NOMO-1 treated with DMSO at 0.1 percent for 48 hours (cell line): ENCODE data around the gene DPYSL5.

Experiments used
- DNase-seq: peaks from one replicate; lab custom pipeline; 2025; ENCODE audit not compliant: unreplicated experiment; lab: John Stamatoyannopoulos, UW

DPYSL5 gene

GRCh38 chr2:26925100-26925791 is 77.3 kb downstream of the DPYSL5 start:
- DNase-seq: no peak

DNA sequence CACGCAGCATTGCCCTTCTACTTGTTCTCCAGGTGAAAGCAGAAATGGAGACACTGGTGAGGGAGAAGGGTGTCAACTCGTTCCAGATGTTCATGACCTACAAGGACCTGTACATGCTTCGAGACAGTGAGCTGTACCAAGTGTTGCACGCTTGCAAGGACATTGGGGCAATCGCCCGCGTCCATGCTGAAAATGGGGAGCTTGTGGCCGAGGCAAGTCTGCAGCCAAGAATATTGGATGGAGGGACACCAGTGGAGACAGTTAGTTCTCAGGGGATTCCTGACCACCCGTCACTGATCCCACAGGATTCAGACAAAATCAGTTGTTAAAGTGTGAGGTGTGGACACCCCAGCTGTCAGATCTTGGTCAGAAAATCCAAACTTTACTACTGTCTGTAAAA is 79.3 kb downstream of the DPYSL5 start:
- no peak for DNase-seq

DNA sequence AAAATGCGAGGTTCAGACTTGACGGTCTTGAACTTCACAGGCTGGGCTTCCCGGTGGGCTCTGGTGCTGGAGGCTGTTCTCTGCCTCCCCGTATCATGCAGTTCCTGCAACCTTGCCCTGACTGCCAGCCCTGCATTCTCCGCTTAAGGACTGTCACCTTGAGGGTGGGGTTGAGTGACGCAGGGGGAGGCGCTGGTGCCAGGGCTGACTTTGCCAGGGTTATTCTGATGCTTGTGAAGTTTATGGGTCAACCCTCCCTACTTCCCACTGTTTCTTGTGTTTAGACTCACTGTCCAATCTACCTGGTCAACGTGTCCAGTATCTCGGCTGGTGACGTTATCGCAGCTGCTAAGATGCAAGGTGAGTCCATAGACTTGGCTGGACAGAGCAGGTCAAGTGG is 85.0 kb downstream of the DPYSL5 start:
- no peak for DNase-seq

DNA sequence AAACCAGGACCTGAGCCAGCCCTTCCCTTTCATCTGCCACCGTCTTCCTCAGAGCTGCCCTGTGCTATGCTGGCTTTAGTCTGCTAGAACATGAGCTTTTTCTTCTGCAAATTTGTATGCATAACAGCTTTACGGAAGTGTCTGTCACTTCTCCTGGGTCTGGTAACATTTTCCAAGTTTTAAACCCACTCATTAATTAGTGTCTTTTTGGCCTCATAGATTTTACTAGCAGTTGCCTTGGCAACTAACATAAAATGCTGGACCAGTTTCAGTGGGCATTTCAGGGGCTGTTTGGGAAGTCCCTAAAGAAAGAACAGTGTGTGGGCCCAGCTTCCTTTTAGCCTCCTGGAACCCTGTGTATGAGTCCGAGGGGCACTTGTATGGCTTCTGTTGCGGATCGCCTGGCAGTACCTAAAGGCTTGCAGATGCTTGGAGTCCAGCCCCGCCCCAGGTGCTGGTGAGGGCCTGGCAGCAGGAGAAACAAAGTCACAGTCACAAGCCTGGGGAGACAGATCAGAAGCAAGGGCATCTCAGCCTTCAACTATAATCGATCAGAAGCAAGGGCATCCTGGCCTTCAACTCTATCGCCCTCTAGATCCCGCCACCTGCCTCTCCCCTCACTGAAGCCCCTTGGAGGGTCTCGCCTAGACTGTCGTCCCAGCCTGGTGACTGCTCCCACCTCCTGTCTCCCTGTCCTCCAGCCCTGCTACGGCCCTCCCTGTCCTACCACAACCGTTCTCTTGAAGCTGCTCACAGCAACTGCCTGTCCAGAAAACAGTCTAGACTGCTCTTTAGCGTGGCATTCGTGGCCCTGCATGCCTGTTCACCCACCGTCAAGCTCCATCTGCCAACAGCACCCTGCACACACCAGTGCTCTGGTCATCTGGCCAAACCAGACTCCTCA is 85.8 kb downstream of the DPYSL5 start:
- no peak for DNase-seq

- no peak for DNase-seq
Observed at GRCh38 chr2:26934335-26934724, 86.4 kb downstream of the DPYSL5 start.

DNA sequence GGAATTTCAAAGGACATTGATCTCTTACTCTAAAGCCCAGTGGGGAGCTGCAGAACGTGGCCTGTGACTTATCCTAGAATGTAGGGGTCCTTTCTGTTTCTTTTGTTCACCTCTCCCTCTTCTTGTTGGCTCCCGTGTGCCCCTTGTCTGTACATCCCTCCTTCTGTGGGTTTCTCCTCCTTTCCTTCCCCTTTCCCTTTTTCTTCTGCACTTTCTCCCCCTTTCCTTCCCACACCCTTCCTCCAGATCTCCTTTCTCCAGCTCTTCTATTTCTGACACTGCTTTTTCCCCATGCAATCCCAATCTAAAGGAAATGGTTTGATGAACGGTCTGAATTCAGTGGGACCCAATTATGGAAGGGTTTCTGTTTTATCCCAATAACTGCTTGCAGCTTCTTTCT is 87.1 kb downstream of the DPYSL5 start:
- no peak for DNase-seq

DNA sequence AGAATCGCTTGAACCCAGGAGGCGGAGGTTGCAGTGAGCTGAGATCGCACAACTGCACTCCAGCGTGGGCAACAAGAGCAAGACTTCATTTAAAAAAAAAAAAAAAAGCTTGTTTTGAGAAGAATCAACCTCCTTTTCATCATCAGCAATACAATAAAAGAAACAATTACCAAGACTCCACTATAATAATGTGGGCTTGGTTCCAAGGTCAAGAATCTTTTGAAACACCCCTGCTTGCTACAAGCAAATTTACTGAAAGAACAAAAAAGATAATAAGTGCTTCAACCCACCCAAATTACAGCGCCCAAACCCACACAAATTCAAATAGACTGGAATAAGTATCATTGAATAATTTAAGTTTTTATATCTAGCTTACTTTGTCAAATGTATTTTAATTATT is 88.9 kb downstream of the DPYSL5 start:
- no peak for DNase-seq

GRCh38 chr2:26938399-26939118 is 90.6 kb downstream of the DPYSL5 start:
- no peak for DNase-seq

GRCh38 chr2:26940001-26940400 is 92.1 kb downstream of the DPYSL5 start:
- no peak for DNase-seq

DNA sequence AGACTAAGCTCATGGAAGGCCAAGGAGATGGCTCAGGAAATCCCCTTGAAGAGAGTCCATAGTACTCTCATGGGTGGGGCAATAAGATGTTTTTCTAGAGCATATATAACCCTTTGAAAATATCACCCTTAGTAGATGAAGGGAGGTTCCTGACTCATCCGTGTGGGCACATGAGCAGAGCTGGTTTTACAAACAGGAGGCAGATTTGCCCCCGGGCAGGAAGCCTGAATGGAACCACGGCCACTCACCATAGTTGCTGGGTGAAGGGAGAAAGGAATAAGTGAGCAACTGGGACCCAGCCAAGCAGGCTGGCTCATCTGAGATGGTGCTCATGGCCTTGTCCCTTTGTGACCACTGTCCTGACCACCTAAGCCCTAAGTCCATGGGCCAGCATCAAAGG is 93.6 kb downstream of the DPYSL5 start:
- no peak for DNase-seq

DNA sequence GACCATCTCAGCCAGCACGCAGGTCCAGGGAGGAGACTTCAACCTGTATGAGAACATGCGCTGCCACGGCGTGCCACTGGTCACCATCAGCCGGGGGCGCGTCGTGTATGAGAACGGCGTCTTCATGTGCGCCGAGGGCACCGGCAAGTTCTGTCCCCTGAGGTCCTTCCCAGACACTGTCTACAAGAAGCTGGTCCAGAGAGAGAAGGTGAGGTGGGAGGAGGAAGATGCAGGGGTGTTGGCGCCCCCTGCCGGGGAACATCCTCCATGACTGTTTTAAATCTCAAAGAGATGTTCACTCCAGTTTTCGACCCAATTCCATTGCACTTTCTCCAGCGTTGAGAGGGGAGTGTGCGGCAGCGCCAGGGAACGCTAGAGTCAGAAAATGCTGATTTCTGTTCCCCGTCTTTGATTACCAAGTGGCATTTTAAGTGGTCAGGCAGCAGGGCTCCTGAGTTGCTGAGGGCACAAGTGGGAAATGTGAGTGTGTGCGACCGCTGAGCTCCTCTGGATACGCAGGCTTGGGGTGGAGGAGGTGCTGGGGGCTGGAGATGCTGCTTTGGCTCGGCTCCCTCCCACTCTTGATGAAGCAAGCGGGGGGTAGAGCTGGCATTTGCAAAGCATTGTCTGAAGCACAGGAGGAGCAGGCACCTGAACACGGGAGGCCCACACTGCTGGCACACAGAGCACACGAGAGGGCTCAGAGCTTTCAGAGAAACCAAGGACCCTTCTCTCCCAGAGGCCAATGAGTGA is 94.8 kb downstream of the DPYSL5 start:
- peak; percentile 44 for DNase-seq

GRCh38 chr2:26945991-26946750 is 98.2 kb downstream of the DPYSL5 start:
- DNase-seq: no peak

- DNase-seq: no peak
Observed at GRCh38 chr2:26946841-26947784, 99.2 kb downstream of the DPYSL5 start.

- DNase-seq: no peak
Observed at GRCh38 chr2:26948800-26949199, 100.9 kb downstream of the DPYSL5 start.

GRCh38 chr2:26950246-26950645 is 102.3 kb downstream of the DPYSL5 start:
- DNase-seq: no peak

DNA sequence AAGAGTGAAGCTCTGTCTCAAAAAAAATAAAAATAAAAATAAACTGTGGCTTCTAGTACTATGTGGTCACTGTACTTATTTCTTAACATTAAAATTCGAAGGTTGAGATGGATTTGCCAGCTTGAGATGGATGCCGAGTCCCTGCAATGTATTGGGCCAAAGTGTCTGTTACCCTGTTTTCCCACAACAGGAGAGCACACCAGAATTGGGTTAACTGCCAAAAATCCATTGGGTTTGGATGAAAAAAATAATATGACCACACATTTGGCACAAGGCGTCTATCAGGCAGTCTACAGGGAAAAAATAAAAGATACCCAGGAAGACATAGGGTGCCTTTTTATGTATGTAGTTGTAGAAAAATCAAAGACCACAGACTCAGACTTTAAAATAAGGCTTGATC is 103.3 kb downstream of the DPYSL5 start:
- DNase-seq: no peak

DNA sequence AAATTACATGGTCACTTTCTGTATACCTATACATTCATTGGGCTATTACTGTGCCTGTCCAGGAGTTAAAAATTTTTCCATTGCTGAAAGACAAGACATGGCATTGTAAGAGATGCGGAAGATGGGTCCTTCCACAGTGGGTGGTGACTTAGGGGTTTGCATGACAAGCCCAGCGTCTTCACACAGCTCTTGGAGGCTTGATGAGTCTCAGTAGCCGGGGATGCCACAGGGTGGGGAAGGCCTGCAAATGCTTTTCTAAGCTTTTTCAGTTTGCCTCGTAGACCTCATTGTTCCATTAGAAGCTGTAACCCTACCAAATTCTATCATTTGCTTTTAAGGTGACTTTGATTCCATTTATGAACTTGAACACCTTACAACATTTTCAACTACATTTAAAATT is 104.4 kb downstream of the DPYSL5 start:
- no peak for DNase-seq

DNA sequence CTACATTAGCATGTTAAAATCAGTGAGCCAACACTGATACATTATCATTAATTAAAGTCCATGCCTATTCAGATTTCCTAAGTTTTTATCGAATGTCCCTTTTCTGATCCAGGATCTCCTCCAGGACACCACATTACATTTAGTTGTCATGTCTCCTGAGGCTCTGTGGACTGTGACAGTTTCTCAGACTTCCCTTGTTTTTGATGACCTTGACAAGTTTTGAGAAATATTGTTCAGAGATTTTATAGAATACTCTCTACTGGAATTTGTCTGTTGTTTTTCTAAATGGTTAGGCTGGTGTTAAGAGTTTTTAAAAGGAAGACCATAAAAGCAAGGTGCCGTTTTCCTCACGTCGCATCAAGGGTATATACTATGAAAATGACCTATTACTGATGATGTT is 106.2 kb downstream of the DPYSL5 start:
- no peak for DNase-seq

DNA sequence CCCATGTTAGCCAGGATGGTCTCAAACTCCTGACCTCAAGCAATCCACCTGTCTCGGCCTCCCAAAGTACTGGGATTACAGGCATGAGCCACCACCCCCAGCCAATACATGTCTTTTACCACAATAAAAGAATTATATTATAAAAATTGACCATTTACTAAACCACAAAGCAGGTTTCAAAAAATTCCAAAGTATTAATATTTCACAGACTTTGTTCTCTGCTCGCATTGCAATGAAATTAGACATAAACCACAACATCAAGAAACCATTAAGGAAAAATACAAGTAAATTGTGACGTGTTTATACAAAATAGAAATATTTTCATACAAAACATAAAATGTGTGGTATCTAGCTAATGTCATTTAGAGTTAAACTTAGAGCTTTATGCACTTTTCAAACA is 109.1 kb downstream of the DPYSL5 start:
- no peak for DNase-seq
